HepG2 (cell line): ENCODE data around the gene CLN6. TPM values are rescaled to one million over a fixed set of nuclear protein-coding genes. Genes with fewer than 3 reads are reported as not detected.

Source experiments
- ATAC-seq: fragments of 200-7000 bp; cut with Tn5 transposase; 3 replicates; pipeline ENCODE4 v1.9.1; 2020; ENCODE audit warnings: mild to moderate bottlenecking, moderate library complexity
- BruUV-seq: library from RNA; stranded (reverse); fragments of 400-500 nt; replicated peaks from 2 replicates; lab custom pipeline; 2021; lab: Mats Ljungman, UMichigan
- CTCF ChIA-PET: fragments of 300-600 bp; formaldehyde crosslinking; extraction: SDS; loops from one replicate; lab custom pipeline; 2021; ENCODE audit warnings: low total read pairs, inconsistent platforms, low intra/inter-chr PET ratio; lab: Yijun Ruan, JAX
- POLR2A ChIA-PET: fragments of 350-600 bp; sonication (Branson Sonifier 250); formaldehyde crosslinking; loops from one replicate; lab custom pipeline; 2020; ENCODE audit warnings: antibody characterized with exemption, inconsistent platforms; lab: Yijun Ruan, JAX
- DNase-seq: peaks from one replicate; pipeline ENCODE4 v3.0.0-alpha.2; 2015; ENCODE audit warnings: low spot score
- FAIRE-seq: peaks from 3 replicates; lab custom pipeline; 2011; peaks lifted over from hg19 to GRCh38; lab: Jason Lieb, UNC
- H2AFZ ChIP-seq: one replicate; pipeline ENCODE4 v1.6.1; 2011; ENCODE audit warnings: low read length, inconsistent platforms
- H3K27ac ChIP-seq: fragments of 300-600 bp; 3 replicates; pipeline ENCODE4 v1.8.0; 2011; ENCODE audit warnings: mixed run types, mild to moderate bottlenecking, mixed read lengths, low read length, inconsistent platforms; ENCODE audit not compliant: insufficient read depth; ENCODE audit errors: extremely low read length
- H3K27me3 ChIP-seq, 2 experiments: fragments of 200-600 bp in 1 of 2; 2 replicates in 1 of 2; 3 replicates in 1 of 2; pipeline versions ENCODE4 v1.6.0 to v1.8.0; 2011; ENCODE audit warnings: low read length in 2 of 2, mild to moderate bottlenecking in 2 of 2, moderate library complexity in 2 of 2, inconsistent platforms in 1 of 2; ENCODE audit not compliant: insufficient read depth in 2 of 2, control insufficient read depth in 1 of 2
- H3K36me3 ChIP-seq, 2 experiments: fragments of 200-600 bp in 1 of 2; replicated peaks in 1 of 2; 2 replicates in 1 of 2; 3 replicates in 1 of 2; pipeline versions ENCODE4 v1.5.1 to v1.8.0; 2011; ENCODE audit warnings: low read length in 2 of 2, inconsistent platforms in 1 of 2; ENCODE audit not compliant: insufficient read depth in 2 of 2, control insufficient read depth in 1 of 2
- H3K4me1 ChIP-seq: 2 replicates; pipeline ENCODE4 v1.5.1; 2012; ENCODE audit warnings: low read length, inconsistent platforms; ENCODE audit not compliant: insufficient read depth
- H3K4me2 ChIP-seq: 2 replicates; pipeline ENCODE4 v1.6.0; 2011; ENCODE audit warnings: low read depth, low read length, inconsistent platforms
- H3K4me3 ChIP-seq, 3 experiments: fragments of 200-600 bp in 1 of 3; sonication (generic), shearing (Covaris generic) in 1 of 3; replicated peaks in 1 of 3; 2 replicates each; pipeline ENCODE4 v1.5.1; 2011 to 2016; ENCODE audit warnings: low read length in 3 of 3, inconsistent platforms in 2 of 3, low read depth in 2 of 3, mild to moderate bottlenecking in 2 of 3, control low read depth in 1 of 3, mixed read lengths in 1 of 3; ENCODE audit not compliant: insufficient read depth in 1 of 3
- H3K79me2 ChIP-seq: one replicate; pipeline ENCODE4 v1.6.1; 2011; ENCODE audit warnings: low read length, inconsistent platforms; ENCODE audit not compliant: insufficient read depth
- H3K9ac ChIP-seq: 2 replicates; pipeline ENCODE4 v1.6.0; 2011; ENCODE audit warnings: mild to moderate bottlenecking, low read depth, low read length, inconsistent platforms; ENCODE audit not compliant: insufficient read depth
- H3K9me3 ChIP-seq: 2 replicates; pipeline ENCODE4 v1.5.1; 2012; ENCODE audit warnings: mild to moderate bottlenecking, low read length
- H4K20me1 ChIP-seq: 2 replicates; pipeline ENCODE4 v1.6.0; 2011; ENCODE audit warnings: inconsistent platforms, mild to moderate bottlenecking, low read length, moderate library complexity; ENCODE audit not compliant: insufficient read depth
- ASH2L ChIP-seq: fragments of 300-600, 200-600 bp; sonication (generic); IDR thresholded peaks from 2 replicates; pipeline ENCODE4 v1.7.0; 2017; ENCODE audit warnings: low read depth, mild to moderate bottlenecking, moderate library complexity, mixed read lengths, low read length; ENCODE audit not compliant: insufficient read length
- DR1 ChIP-seq: sonication (generic); formaldehyde crosslinking; IDR thresholded peaks from 2 replicates; pipeline ENCODE4 v1.8.0; 2021; ENCODE audit warnings: mild to moderate bottlenecking, missing genetic modification reagents, inconsistent platforms
- HNF4A ChIP-seq: sonication (generic); formaldehyde crosslinking; IDR thresholded peaks from 2 replicates; pipeline ENCODE4 v1.4.0; 2020; ENCODE audit warnings: missing genetic modification reagents
- HOXA3 ChIP-seq: sonication (generic); formaldehyde crosslinking; IDR thresholded peaks from 2 replicates; pipeline ENCODE4 v1.5.0; 2020; ENCODE audit warnings: missing genetic modification reagents
- MAFK ChIP-seq, 2 experiments: IDR thresholded peaks in 1 of 2; conservative IDR thresholded peaks in 1 of 2; 2 replicates each; pipeline ENCODE4 v1.6.1; 2011; ENCODE audit warnings: improper control_type of control experiment in 2 of 2, low read length in 2 of 2
- MAZ ChIP-seq, 2 experiments: sonication (generic) in 1 of 2; formaldehyde crosslinking in 1 of 2; IDR thresholded peaks; 2 replicates each; pipeline versions ENCODE4 v1.5.0 to v1.6.1; 2012 to 2020; ENCODE audit warnings: low read depth in 2 of 2, mild to moderate bottlenecking in 2 of 2, borderline replicate concordance in 1 of 2, improper control_type of control experiment in 1 of 2, low read length in 1 of 2, missing genetic modification reagents in 1 of 2, moderate library complexity in 1 of 2
- PPARG ChIP-seq: conservative IDR thresholded peaks from 2 replicates; pipeline ENCODE4 v1.6.1; 2016; ENCODE audit warnings: missing biosample characterization, missing genetic modification reagents
- SNAPC2 ChIP-seq: sonication (generic); formaldehyde crosslinking; IDR thresholded peaks from 2 replicates; pipeline ENCODE4 v1.8.1; 2022; ENCODE audit warnings: mild to moderate bottlenecking, missing genetic modification reagents
- ZMYM4 ChIP-seq: sonication (generic); formaldehyde crosslinking; IDR thresholded peaks from 2 replicates; pipeline ENCODE4 v1.8.1; 2023; ENCODE audit warnings: mild to moderate bottlenecking, missing genetic modification reagents
- ZNF3 ChIP-seq: IDR thresholded peaks from 2 replicates; pipeline ENCODE4 v1.7.0; 2017; ENCODE audit warnings: inconsistent platforms
- ZNF333 ChIP-seq: sonication (generic); formaldehyde crosslinking; IDR thresholded peaks from 2 replicates; pipeline ENCODE4 v1.4.0; 2020; ENCODE audit warnings: mild to moderate bottlenecking, missing genetic modification reagents, borderline replicate concordance
- ZNF484 ChIP-seq: sonication (generic); formaldehyde crosslinking; IDR thresholded peaks from 2 replicates; pipeline ENCODE4 v1.5.1; 2020; ENCODE audit warnings: mild to moderate bottlenecking, low read depth, missing genetic modification reagents, borderline replicate concordance
- ZNF83 ChIP-seq: sonication (generic); formaldehyde crosslinking; IDR thresholded peaks from 2 replicates; pipeline ENCODE4 v1.4.0; 2020; ENCODE audit warnings: missing genetic modification reagents, mild to moderate bottlenecking, borderline replicate concordance
- WGBS: methylation state at CpG from one replicate; pipeline ENCODE4 v1.1.6; 2017; ENCODE audit warnings: low lambda C conversion rate; 5-methylcytosine and 5-hydroxymethylcytosine counted together
- in situ Hi-C: cut with HindIII; loops from 2 replicates; pipeline ENCODE4 v1.10.0; 2017; ENCODE audit warnings: low pct_unique_long_range_greater_than_20kb; ENCODE audit not compliant: extremely low pct_ligation_motif_present
- intact Hi-C: fragments of 100-400 bp; cut with micrococcal nuclease; formaldehyde crosslinking; loops from one replicate; pipeline ENCODE4 v1.10.0; 2022; ENCODE audit not compliant: unreplicated experiment
- polyA plus RNA-seq, 8 experiments: library from polyadenylated mRNA; depleted of rRNA in 3 of 8; stranded (reverse) in 7 of 8; unstranded in 1 of 8; fragments of >200 nt; fragmentation: Illumina TruSeq in 4 of 8; extraction: Trizol in 4 of 8; gene quantifications; 2 replicates each; pipeline versions ENCODE4 v1.2.1 to v1.2.3, GENCODE V29; 2011 to 2016; ENCODE audit warnings: low read depth in 4 of 8, missing spikeins in 1 of 8, mixed read lengths in 1 of 8; ENCODE audit not compliant: insufficient read depth in 1 of 8
- total RNA-seq, 5 experiments: library from RNA; depleted of rRNA; stranded (reverse); fragments of >200 nt; fragmentation: Illumina TruSeq; extraction: Trizol; gene quantifications; 2 replicates each; pipeline ENCODE4 v1.2.3, GENCODE V29; 2016; ENCODE audit warnings: low read depth in 1 of 5
- TF ChIP-seq, protein P1 (sequence below): sonication (generic); formaldehyde crosslinking; IDR thresholded peaks from 2 replicates; pipeline ENCODE4 v1.9.0; 2021; ENCODE audit warnings: missing genetic modification reagents, borderline replicate concordance
- TF ChIP-seq, protein P2 (sequence below): IDR thresholded peaks from 2 replicates; pipeline ENCODE4 v1.6.1; 2016

The CLN6 gene
- total and polyA plus RNA-seq, 2 of the 13 experiments (the other 11 are each of a cell fraction or from before 2014, with no cell fraction given): 24.9 to 27.1 TPM

DNA sequence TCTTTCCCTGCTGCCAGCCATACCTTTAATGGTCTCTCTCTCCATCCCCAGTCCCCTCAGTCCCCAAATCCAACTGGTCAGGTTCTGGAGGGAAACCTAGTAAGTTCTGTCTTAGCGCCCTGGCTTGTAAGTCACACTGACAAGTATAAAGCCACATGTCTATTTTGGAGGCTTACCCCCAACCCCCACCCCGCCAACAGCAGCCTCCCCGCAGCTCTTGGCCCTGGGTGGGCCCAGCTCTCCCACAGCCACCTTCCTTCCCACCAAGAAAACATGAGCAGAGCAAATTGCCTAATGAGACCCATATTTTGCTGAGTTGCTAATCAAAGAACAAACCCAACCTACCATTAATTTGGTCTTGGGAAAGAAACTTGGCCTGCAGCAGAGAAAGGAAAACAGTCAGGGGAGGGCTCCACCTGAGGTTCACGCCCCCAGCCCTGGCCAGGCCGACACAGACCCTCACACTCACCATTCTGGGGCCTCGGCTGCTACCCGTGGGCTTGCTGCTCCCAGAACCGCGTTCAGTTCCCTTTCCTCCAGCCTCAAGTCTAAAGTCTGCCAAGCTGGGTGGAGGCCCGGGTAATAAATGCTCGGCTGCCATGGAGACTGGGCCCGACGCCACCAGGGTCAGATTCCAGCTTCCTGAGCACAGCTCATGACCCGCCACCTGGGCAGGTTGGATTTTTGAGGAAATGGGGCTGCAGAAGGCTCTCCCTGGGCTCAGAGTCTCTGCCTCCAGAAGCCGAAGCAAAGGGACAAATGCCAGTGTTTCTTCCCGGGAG lies 24.6 kb downstream of the CLN6 start, which contains the start of gene CALML4 (continued):
- TF ChIP-seq SNAPC2 (CRISPR knock-in tag) (0 out of 2 replicates have a peak, but pooled peaks have one; percentile 47), ZNF333 (no peak), HOXA3 (CRISPR knock-in tag) (peak; percentile 36; the same call in 1 of the 2 replicates), PPARG (CRISPR knock-in tag) (0 out of 2 replicates have a peak, but pooled peaks have one; percentile 18), ZMYM4 (0 out of 2 replicates have a peak, but pooled peaks have one; percentile 23), ASH2L (peak; percentile 60), MAFK (conservative IDR thresholded peaks at IDR 0.05 in 1 of 2, IDR thresholded peaks at IDR 0.05 in 1 of 2; ENCODE audit: low read length in 2 of 2) (peak; percentile 46 to 67; a peak in 3 of 4 replicates)

DNA sequence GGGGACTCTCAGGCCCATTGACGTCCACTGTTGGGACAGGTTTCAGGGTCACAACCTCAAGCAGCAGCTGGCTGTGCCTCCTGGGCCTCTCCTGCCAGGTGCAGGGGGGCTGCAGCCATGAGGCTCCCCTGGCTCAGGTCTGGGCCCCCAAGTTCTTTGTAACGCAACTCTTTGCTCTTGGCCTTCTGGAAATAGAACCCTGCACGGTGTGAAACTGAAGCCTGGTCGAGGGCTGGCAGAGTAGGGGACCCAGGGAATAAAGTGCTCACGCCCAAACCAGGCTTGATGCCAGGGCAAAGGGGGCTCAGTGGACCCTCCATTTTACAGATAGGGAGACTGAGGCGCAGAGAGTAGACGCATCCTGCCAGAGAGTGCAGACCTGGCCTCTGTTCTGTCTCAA lies 25.2 kb downstream of the CLN6 start:
- no peak for DNase-seq
- H3K79me2 ChIP-seq: no peaks in the 10 kb centered on the region
- TF ChIP-seq ZNF484 (CRISPR knock-in tag): no peak
- TF ChIP-seq DR1 (CRISPR knock-in tag): no peak
- TF ChIP-seq, protein P1, sequence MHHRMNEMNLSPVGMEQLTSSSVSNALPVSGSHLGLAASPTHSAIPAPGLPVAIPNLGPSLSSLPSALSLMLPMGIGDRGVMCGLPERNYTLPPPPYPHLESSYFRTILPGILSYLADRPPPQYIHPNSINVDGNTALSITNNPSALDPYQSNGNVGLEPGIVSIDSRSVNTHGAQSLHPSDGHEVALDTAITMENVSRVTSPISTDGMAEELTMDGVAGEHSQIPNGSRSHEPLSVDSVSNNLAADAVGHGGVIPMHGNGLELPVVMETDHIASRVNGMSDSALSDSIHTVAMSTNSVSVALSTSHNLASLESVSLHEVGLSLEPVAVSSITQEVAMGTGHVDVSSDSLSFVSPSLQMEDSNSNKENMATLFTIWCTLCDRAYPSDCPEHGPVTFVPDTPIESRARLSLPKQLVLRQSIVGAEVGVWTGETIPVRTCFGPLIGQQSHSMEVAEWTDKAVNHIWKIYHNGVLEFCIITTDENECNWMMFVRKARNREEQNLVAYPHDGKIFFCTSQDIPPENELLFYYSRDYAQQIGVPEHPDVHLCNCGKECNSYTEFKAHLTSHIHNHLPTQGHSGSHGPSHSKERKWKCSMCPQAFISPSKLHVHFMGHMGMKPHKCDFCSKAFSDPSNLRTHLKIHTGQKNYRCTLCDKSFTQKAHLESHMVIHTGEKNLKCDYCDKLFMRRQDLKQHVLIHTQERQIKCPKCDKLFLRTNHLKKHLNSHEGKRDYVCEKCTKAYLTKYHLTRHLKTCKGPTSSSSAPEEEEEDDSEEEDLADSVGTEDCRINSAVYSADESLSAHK (CRISPR knock-in tag): no peak
- TF ChIP-seq HNF4A (CRISPR knock-in tag): no peak
- TF ChIP-seq ZNF83 (CRISPR knock-in tag): no peak
- TF ChIP-seq ZNF3 (CRISPR knock-in tag): no peak
- TF ChIP-seq MAZ (IDR thresholded peaks at IDR 0.05; ENCODE audit: borderline replicate concordance, low read depth, low read length): no peak
- TF ChIP-seq MAZ (CRISPR knock-in tag; IDR thresholded peaks at IDR 0.05; ENCODE audit: low read depth): no peak
- TF ChIP-seq, protein P2, sequence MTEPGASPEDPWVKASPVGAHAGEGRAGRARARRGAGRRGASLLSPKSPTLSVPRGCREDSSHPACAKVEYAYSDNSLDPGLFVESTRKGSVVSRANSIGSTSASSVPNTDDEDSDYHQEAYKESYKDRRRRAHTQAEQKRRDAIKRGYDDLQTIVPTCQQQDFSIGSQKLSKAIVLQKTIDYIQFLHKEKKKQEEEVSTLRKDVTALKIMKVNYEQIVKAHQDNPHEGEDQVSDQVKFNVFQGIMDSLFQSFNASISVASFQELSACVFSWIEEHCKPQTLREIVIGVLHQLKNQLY (CRISPR knock-in tag): no peak

More for the DNA sequence above, 25.2 kb downstream of the CLN6 start:
- 97% methylated on average over 4 of the region's 7 CpGs for WGBS
- in situ Hi-C loops (no loop called here), intact Hi-C loops (no loop called here)
- Histone ChIP-seq H3K4me2 (0 out of 2 replicates have a peak overlapping the region, but pooled peaks have one; percentile 71), H3K27ac (peak overlapping the region; percentile 81), H3K27me3 (no peaks in the 10 kb centered on the region), H3K36me3 (peaks cover 3% of the 10 kb centered on the region in 2 experiments; a peak in 2 of 5 replicates), H3K9ac (peak overlapping the region; percentile 44; the same call in 1 of the 2 replicates), H2AFZ (no peak overlapping the region), H4K20me1 (0 out of 2 replicates have a peak, but pooled peaks cover 6% of the 10 kb centered on the region), H3K4me1 (peaks cover 51% of the 10 kb centered on the region), H3K4me3 (no peak overlapping the region), H3K9me3 (no peaks in the 10 kb centered on the region)
- FAIRE-seq: no peak
- ChIA-PET POLR2A (interaction anchor here (1.3 kb wide), 1 partner anchor 96 kb away, joined by 3 read pairs; no protein-coding TSS in a partner anchor), CTCF (no interaction called here)
- no peak for ATAC-seq
- no TSS peak for BruUV-seq
